Activated CD4-positive, alpha-beta T cell treated with anti-CD3 and anti-CD28 coated beads, Interleukin-2, amount 10 ng/mL, durations not matched to agents 7 days and 5 days (primary cell): ENCODE measurements around the gene CNPY4. TPM values are rescaled to one million over a fixed set of nuclear protein-coding genes. Genes with fewer than 3 reads are reported as not detected.

Experiments used
- CTCF ChIA-PET: fragments of 350-600 bp; sonication (Branson Sonifier 250); formaldehyde crosslinking; loops from one replicate; lab custom pipeline; 2021; ENCODE audit warnings: antibody characterized with exemption; lab: Charles Lee
- POLR2A ChIA-PET: fragments of 350-600 bp; sonication (Branson Sonifier 250); formaldehyde crosslinking; loops from one replicate; lab custom pipeline; 2021; ENCODE audit warnings: antibody characterized with exemption; lab: Charles Lee
- DNase-seq: peaks from one replicate; pipeline ENCODE4 v3.0.0-alpha.2; 2020
- H3K27ac Mint-ChIP-seq: one replicate; pipeline ENCODE4 v1.8.0; 2021; ENCODE audit warnings: mild to moderate bottlenecking, moderate library complexity, mixed read lengths
- H3K27me3 Mint-ChIP-seq: one replicate; pipeline ENCODE4 v1.8.0; 2021; ENCODE audit warnings: mixed read lengths
- H3K36me3 Mint-ChIP-seq: one replicate; pipeline ENCODE4 v1.8.0; 2021; ENCODE audit warnings: low read depth, mixed read lengths
- H3K4me1 Mint-ChIP-seq: one replicate; pipeline ENCODE4 v1.8.0; 2021; ENCODE audit warnings: mixed read lengths
- H3K4me3 Mint-ChIP-seq: one replicate; pipeline ENCODE4 v1.8.0; 2021; ENCODE audit warnings: mild to moderate bottlenecking, moderate library complexity, mixed read lengths
- H3K9me3 Mint-ChIP-seq: one replicate; pipeline ENCODE4 v1.8.0; 2021; ENCODE audit warnings: mixed read lengths
- microRNA-seq: library from miRNA; unstranded; fragments of <30 nt; microRNA quantifications from one replicate; pipeline ENCODE4 v1.2.0, GENCODE V29; 2021; ENCODE audit warnings: borderline microRNAs expressed, borderline replicate concordance
- total RNA-seq, 2 experiments: library from RNA; stranded (reverse); gene quantifications; one replicate each; pipeline ENCODE4 v1.2.3, GENCODE V29; 2021

The CNPY4 gene
- total RNA-seq, 2 experiments from 2014 or later = 40.5 to 40.7 TPM

GRCh38 chr7:100169147-100169850, 49.9 kb downstream of the CNPY4 start:
- ChIA-PET POLR2A (no interaction called here), CTCF (interaction anchor here (1.1 to 2.1 kb wide), 2 partner anchors 8 to 36 kb away, joined by 4 to 7 read pairs; partner anchors contain the start of genes GPC2 and STAG3)
- Mint-ChIP-seq H3K9me3 (no peaks in the 10 kb centered on the region), H3K27ac (peak overlapping the region; percentile 94), H3K27me3 (peaks cover 9% of the 10 kb centered on the region), H3K4me1 (peaks cover 69% of the 10 kb centered on the region), H3K36me3 (peaks cover 10% of the 10 kb centered on the region), H3K4me3 (peak overlapping the region; percentile 78)
- DNase-seq = peak; percentile 31

DNA sequence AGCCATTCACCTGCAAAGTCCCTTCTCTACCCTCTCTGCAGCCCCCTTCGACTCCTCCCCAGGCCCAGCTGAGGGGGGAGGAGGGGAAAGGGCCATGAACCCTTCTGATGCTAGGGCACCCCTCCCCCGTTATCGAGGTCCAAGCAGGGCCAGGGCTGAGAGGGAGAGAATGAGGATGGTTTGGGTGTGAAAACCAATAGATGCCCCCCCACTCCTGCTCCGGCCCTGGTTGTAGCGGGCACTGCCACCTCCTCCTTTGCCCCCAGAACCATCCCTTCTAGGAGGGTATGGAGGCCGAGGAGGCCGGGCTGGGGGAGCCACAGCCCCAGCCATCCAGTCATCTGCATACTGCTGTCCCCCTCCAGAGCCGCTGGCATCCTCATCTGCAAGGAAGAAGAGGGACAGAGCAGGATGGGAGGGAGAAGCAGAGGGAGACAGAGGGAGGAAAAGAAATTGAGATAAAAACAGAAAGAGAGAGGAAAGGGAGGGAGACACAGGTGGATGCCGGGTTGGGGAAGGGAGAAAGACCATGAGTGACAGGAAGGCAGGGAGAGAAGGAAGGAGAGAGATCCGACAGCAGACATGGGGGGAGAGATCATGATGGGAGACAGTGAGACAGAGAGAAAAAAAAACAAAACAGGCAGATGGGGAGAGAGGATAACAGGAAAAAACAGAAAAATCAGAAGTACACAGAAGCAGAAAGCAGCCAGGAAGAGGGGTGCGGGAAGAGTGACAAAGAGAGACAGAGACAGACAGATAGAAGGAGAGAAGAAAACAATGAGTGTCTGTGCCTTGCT, 50.9 kb downstream of the CNPY4 start:
- Mint-ChIP-seq H3K4me1 (peaks cover 70% of the 10 kb centered on the region), H3K36me3 (peaks cover 11% of the 10 kb centered on the region), H3K4me3 (peak overlapping the region; percentile 61), H3K9me3 (no peaks in the 10 kb centered on the region), H3K27me3 (peaks cover 9% of the 10 kb centered on the region), H3K27ac (peak overlapping the region; percentile 84)
- ChIA-PET POLR2A (no interaction called here), CTCF (interaction anchor here (0.6 to 1.5 kb wide), 3 partner anchors 10 to 20 kb away, joined by 3 to 5 read pairs (median 5); no protein-coding TSS in a partner anchor)
- no peak for DNase-seq

- peaks cover 9% of the 10 kb centered on the region for H3K27me3 Mint-ChIP-seq
- DNase-seq = peak; percentile 33
These were observed 51.8 kb downstream of the CNPY4 start for GRCh38 chr7:100171087-100171681.

GRCh38 chr7:100171840-100172239, 52.4 kb downstream of the CNPY4 start:
- Mint-ChIP-seq H3K27ac (no peak overlapping the region), H3K9me3 (no peaks in the 10 kb centered on the region), H3K27me3 (peaks cover 9% of the 10 kb centered on the region), H3K4me3 (peak overlapping the region; percentile 63), H3K36me3 (peaks cover 13% of the 10 kb centered on the region), H3K4me1 (peaks cover 69% of the 10 kb centered on the region)
- POLR2A ChIA-PET = interaction anchor here (1.0 kb wide), 1 partner anchor 36 kb away, joined by 3 read pairs; no protein-coding TSS in a partner anchor
- CTCF ChIA-PET = interaction anchor here (0.6 to 1.5 kb wide), 4 partner anchors 8 to 48 kb away, joined by 3 to 5 read pairs (median 4); no protein-coding TSS in a partner anchor
- DNase-seq = no peak

More at GRCh38 chr7:100171087-100171681, 51.8 kb downstream of the CNPY4 start:
- ChIA-PET CTCF (interaction anchor here (0.6 to 1.5 kb wide), 4 partner anchors 7 to 19 kb away, joined by 3 to 5 read pairs (median 4); no protein-coding TSS in a partner anchor), POLR2A (no interaction called here)
- peak overlapping the region; percentile 84 for H3K27ac Mint-ChIP-seq
- peaks cover 13% of the 10 kb centered on the region for H3K36me3 Mint-ChIP-seq
- H3K4me3 Mint-ChIP-seq = peak overlapping the region; percentile 61
- H3K9me3 Mint-ChIP-seq = no peaks in the 10 kb centered on the region
- H3K4me1 Mint-ChIP-seq = peaks cover 69% of the 10 kb centered on the region

DNA sequence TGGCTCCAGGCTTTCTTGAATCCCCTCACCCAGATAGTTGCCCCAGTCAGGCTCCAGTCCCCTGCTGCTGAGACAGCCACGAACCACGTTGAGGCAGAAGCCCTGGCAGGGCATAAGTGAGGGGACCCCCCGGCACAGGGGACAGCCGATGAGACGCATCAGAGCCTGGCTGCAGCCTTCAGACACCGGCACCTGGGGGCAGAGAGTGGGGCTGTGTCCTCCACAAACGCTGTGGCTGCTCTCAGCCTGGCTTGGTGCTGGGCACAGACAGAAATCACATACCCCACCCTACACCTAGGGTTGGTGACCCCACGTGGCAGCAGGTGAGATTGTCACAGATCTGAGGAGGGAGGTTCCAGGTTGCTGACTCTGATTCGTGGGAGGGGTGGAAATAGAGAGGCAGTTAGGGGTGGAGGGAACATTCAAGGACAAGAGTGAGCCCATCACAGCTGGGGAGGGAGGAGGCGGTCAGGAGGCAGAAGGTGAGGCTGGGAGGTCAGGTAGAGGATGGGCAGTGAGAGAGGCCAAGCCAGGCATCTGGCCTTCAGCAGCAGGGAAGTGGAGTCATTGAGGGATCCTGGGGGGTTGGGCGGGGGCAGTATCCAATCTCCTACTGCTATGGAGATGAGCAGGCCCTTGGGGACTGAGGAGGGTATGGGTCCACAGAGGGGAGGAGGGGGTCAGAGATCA, 54.5 kb downstream of the CNPY4 start:
- DNase-seq = no peak
- peaks cover 65% of the 10 kb centered on the region for H3K4me1 Mint-ChIP-seq
- no peak overlapping the region for H3K27ac Mint-ChIP-seq
- H3K4me3 Mint-ChIP-seq = no peak overlapping the region
- CTCF ChIA-PET = interaction anchor here (0.7 to 1.0 kb wide), 3 partner anchors 15 to 851 kb away, joined by 3 to 4 read pairs (median 3); no protein-coding TSS in a partner anchor
- peaks cover 9% of the 10 kb centered on the region for H3K27me3 Mint-ChIP-seq
- no peaks in the 10 kb centered on the region for H3K9me3 Mint-ChIP-seq
- POLR2A ChIA-PET = interaction anchor here (0.7 kb wide), 1 partner anchor 25 kb away, joined by 3 read pairs; the partner anchor contains the start of gene LAMTOR4
- peaks cover 16% of the 10 kb centered on the region for H3K36me3 Mint-ChIP-seq

DNA sequence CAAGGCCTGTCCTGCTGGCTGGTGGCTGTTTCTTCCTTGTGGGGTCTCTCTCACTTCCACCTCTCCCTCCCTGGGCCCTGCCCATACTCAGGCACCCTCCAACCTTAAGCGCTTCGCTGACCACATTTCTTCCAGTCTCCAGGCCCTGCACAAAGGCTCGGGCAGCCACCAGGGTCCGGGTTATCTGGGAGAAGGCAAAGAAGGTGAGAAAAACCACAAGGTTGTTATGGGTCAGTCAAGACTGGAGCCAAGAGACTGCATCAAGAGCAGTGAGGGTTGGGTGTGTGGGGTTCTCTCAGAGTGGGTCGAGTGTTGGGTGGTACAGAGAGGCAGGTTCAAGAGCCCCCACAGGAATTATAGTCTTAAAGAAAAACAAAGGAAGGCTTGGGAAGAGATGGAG, 55.1 kb downstream of the CNPY4 start:
- peaks cover 65% of the 10 kb centered on the region for H3K4me1 Mint-ChIP-seq
- H3K27me3 Mint-ChIP-seq = peaks cover 9% of the 10 kb centered on the region
- no peak for DNase-seq
- no peaks in the 10 kb centered on the region for H3K9me3 Mint-ChIP-seq
- no peak overlapping the region for H3K27ac Mint-ChIP-seq
- H3K36me3 Mint-ChIP-seq = peaks cover 16% of the 10 kb centered on the region
- ChIA-PET POLR2A (no interaction called here), CTCF (interaction anchor here (1.1 kb wide), 1 partner anchor 16 kb away, joined by 4 read pairs; no protein-coding TSS in a partner anchor)
- H3K4me3 Mint-ChIP-seq = no peak overlapping the region

Small RNAs within 50 kb of the gene (microRNA-seq; reads per million reads assigned to microRNA genes)
- gene MIR106B (7,763 reads per million, percentile 96 among the genes with 10 or more reads in this experiment), gene MIR25 (940 reads per million, percentile 85 among the genes with 10 or more reads in this experiment), gene MIR4658 (not detected), gene MIR93 (6,587 reads per million, percentile 95 among the genes with 10 or more reads in this experiment)

Other genes with a start within 250 kb of the CNPY4 start
- gene OR2AE1, start 242.6 kb upstream of the CNPY4 start, total RNA-seq = under 1 TPM in 1 of 2 experiments, not detected in 1; 0.25 TPM
- gene TRIM4, start 200.1 kb upstream of the CNPY4 start, total RNA-seq = 10 to 100 TPM; 33.3 to 33.5 TPM
- under 1 TPM in 1 of 2 experiments, not detected in 1; 0.48 TPM for gene GJC3, start 190.0 kb upstream of the CNPY4 start, total RNA-seq
- not detected for gene AZGP1, start 143.6 kb upstream of the CNPY4 start, total RNA-seq
- 10 to 100 TPM; 63.2 to 66.0 TPM for gene ZKSCAN1, start 104.0 kb upstream of the CNPY4 start, total RNA-seq
- gene ZSCAN21, start 69.9 kb upstream of the CNPY4 start, total RNA-seq = 1 to 10 TPM; 6.6 to 9.1 TPM
- 10 to 100 TPM; 24.5 to 28.3 TPM for gene ZNF3, start 37.9 kb upstream of the CNPY4 start, total RNA-seq
- gene COPS6, start 30.7 kb upstream of the CNPY4 start, total RNA-seq = 10 to 100 TPM; 80.6 to 97.1 TPM
- gene MCM7, start 18.2 kb upstream of the CNPY4 start, total RNA-seq = 100 to 1,000 TPM; 292 to 321 TPM
- 10 to 100 TPM; 13.1 to 14.1 TPM for gene AP4M1, start 18.0 kb upstream of the CNPY4 start, total RNA-seq
- 10 to 100 TPM; 60.1 to 65.5 TPM for gene TAF6, start 276 bp upstream of the CNPY4 start, total RNA-seq
- 1 to 10 TPM; 2.3 to 3.6 TPM for gene MBLAC1, start 7.3 kb downstream of the CNPY4 start, total RNA-seq
- gene LAMTOR4, start 29.3 kb downstream of the CNPY4 start, total RNA-seq = 100 to 1,000 TPM; 124 to 172 TPM
- 10 to 100 TPM; 54.0 to 54.6 TPM for gene TRAPPC14, start 39.1 kb downstream of the CNPY4 start, total RNA-seq
- gene GAL3ST4, start 49.0 kb downstream of the CNPY4 start, total RNA-seq = 10 to 100 TPM; 14.2 to 15.6 TPM
- 10 to 100 TPM; 13.9 to 20.9 TPM for gene GPC2, start 57.7 kb downstream of the CNPY4 start, total RNA-seq
- gene STAG3, start 58.3 kb downstream of the CNPY4 start, total RNA-seq = 10 to 100 TPM; 24.2 to 24.7 TPM
- gene PVRIG, start 100.3 kb downstream of the CNPY4 start, total RNA-seq = 10 to 100 TPM; 61.2 to 66.6 TPM
- gene SPDYE3, start 188.1 kb downstream of the CNPY4 start, total RNA-seq = not detected
- 10 to 100 TPM; 50.6 to 56.2 TPM for gene PILRB, start 238.5 kb downstream of the CNPY4 start, total RNA-seq